OCI-LY3 (cell line): Measurements from ENCODE around the gene FLOT2.

Source experiments
- CTCF ChIP-seq: fragments of 200-600, 300-600 bp; sonication (generic); IDR thresholded peaks from 2 replicates; pipeline ENCODE4 v1.5.1; 2014; ENCODE audit warnings: antibody characterized with exemption, low read length, low read depth
- EZH2phosphoT487 ChIP-seq: fragments of 200-600 bp; shearing (Covaris generic); IDR thresholded peaks from 2 replicates; pipeline ENCODE4 v1.6.1; 2018; ENCODE audit warnings: antibody characterized with exemption, mixed run types, low read depth

- TF ChIP-seq CTCF (no peak), EZH2phosphoT487 (no peak)
These were observed 1.6 kb downstream of the FLOT2 start for GRCh38 chr17:28895794-28896447.
